OCI-LY7 (cell line): ENCODE data around the gene DENND2A.

ENCODE experiments used
- CTCF ChIP-seq: fragments of 200-600 bp; sonication (generic); conservative IDR thresholded peaks from 2 replicates; pipeline ENCODE4 v1.5.1; 2014; ENCODE audit warnings: mild to moderate bottlenecking, antibody characterized with exemption, low read length, moderate library complexity, mixed read lengths
- EZH2phosphoT487 ChIP-seq: fragments of 200-600 bp; sonication (generic); IDR thresholded peaks from 2 replicates; pipeline ENCODE4 v1.6.1; 2018; ENCODE audit warnings: low read depth, borderline replicate concordance, mild to moderate bottlenecking, mixed run types, antibody characterized with exemption, low read length, moderate library complexity, mixed read lengths

- TF ChIP-seq CTCF (no peak), EZH2phosphoT487 (no peak)
Measured at GRCh38 chr7:140557809-140558518, 82.6 kb downstream of the DENND2A start.
